ENCODE data around the gene GRIN2B. TPM values are rescaled to one million over a fixed set of nuclear protein-coding genes. Genes with fewer than 3 reads are reported as not detected.

Gene GRIN2B
- total RNA-seq, 1 donor from 2014 or later: 0.50 TPM

DNA sequence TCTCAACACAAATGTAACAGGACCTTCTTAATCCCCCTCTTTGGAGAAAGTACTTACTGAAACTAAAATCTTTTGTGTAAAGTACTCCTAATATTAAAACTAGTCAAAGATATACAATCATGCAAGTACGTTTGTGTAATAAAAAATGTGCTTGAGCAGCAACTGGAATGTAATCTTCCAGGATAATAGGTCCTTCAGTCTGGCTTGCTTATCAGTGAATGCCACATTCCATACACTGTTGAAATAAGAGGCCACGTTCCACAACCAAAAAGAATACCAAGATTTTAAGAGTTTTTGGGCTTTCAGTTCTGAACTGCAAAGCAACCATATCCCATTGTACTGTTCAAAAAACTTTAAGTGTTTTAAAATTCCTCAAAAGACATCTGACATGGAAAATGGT lies 26.2 kb upstream of the GRIN2B start:
- no peaks in the 10 kb centered on the region for H3K9me3 ChIP-seq
- intact Hi-C loops (cut with DNase I): no loop called here
- DNase-seq: no peak
- H3K4me1 ChIP-seq: no peaks in the 10 kb centered on the region
- TF ChIP-seq, protein P1, sequence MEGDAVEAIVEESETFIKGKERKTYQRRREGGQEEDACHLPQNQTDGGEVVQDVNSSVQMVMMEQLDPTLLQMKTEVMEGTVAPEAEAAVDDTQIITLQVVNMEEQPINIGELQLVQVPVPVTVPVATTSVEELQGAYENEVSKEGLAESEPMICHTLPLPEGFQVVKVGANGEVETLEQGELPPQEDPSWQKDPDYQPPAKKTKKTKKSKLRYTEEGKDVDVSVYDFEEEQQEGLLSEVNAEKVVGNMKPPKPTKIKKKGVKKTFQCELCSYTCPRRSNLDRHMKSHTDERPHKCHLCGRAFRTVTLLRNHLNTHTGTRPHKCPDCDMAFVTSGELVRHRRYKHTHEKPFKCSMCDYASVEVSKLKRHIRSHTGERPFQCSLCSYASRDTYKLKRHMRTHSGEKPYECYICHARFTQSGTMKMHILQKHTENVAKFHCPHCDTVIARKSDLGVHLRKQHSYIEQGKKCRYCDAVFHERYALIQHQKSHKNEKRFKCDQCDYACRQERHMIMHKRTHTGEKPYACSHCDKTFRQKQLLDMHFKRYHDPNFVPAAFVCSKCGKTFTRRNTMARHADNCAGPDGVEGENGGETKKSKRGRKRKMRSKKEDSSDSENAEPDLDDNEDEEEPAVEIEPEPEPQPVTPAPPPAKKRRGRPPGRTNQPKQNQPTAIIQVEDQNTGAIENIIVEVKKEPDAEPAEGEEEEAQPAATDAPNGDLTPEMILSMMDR (IDR thresholded peaks at IDR 0.05): no peak
- H3K27ac ChIP-seq: no peak overlapping the region
- no peaks in the 10 kb centered on the region for H3K36me3 ChIP-seq
- no peaks in the 10 kb centered on the region for H3K27me3 ChIP-seq (ENCODE audit: low read depth)
- no peak overlapping the region for H3K4me3 ChIP-seq
- peak; percentile 66 to 84 for ATAC-seq

DNA sequence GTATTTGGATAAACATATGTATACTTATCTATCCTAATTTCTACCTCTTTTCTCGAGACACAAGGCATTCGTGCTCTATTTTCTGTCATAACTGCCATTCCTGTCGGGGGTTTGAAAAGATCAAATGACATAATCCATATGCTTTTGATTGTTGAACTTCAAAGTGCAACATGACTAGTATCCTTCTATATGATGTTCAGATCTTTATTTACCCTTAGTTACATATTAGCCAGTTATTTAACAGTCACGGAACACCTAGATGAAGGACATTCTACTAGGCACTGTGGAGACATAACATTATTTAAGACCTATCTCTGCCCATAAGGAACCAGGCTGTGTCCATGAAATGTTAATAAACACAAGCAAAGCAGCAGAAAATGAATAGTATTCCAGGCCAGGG lies 11.2 kb upstream of the GRIN2B start:
- Histone ChIP-seq H3K36me3 (no peaks in the 10 kb centered on the region), H3K4me1 (no peaks in the 10 kb centered on the region), H3K27ac (no peak overlapping the region), H3K9me3 (no peaks in the 10 kb centered on the region), H3K4me3 (no peak overlapping the region), H3K27me3 (ENCODE audit: low read depth) (no peaks in the 10 kb centered on the region)
- ATAC-seq (no peak), DNase-seq (no peak)
- intact Hi-C loops (cut with DNase I): no loop called here
- TF ChIP-seq, protein P1 (IDR thresholded peaks at IDR 0.05): no peak

DNA sequence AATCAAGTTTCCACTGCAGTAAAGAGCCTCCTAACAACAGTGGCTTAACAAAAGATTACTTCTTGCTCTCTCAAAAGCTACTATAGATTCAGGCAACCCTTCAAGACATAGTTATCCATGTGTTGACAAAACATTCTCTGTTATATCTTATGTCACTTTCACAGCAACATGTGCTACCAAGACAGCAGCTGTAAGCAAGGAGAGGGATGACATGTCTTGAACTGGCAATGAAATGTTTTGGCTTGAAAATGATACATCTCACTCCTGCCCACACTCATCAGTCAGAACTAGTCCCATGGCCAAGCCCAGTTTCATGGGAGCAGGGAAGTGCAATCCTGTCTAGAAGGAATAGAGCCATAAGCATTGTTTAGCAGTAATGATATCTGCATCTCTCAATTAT lies 10.7 kb upstream of the GRIN2B start:
- Histone ChIP-seq H3K27me3 (ENCODE audit: low read depth) (no peaks in the 10 kb centered on the region), H3K27ac (no peak overlapping the region), H3K9me3 (no peaks in the 10 kb centered on the region), H3K4me1 (no peaks in the 10 kb centered on the region), H3K36me3 (no peaks in the 10 kb centered on the region), H3K4me3 (no peak overlapping the region)
- ATAC-seq (no peak), DNase-seq (no peak)
- TF ChIP-seq, protein P1 (IDR thresholded peaks at IDR 0.05): no peak
- intact Hi-C loops (cut with DNase I): no loop called here

DNA sequence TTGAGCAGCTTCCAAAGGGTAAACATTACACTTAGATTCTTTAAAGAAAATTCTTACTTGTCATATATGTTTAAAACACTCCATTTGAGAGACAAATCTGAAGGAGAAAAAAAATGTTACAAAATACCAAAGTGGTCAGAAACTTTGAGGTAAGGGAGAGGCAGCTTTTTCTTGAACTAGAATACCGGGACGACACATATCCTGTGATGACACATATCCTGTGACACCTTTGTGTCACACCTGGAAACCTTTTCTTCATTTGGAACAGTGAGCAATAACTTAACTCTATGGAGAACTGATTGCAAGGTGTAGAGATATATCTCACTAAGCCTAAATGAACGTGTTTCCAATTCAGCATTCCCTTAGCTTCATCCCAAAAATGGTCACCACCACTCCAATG lies 4.6 kb upstream of the GRIN2B start:
- H3K9me3 ChIP-seq: no peaks in the 10 kb centered on the region
- no peaks in the 10 kb centered on the region for H3K36me3 ChIP-seq
- H3K27ac ChIP-seq: no peak overlapping the region
- ATAC-seq (no peak), DNase-seq (no peak)
- no peaks in the 10 kb centered on the region for H3K4me1 ChIP-seq
- peaks cover 34% of the 10 kb centered on the region for H3K27me3 ChIP-seq (ENCODE audit: low read depth)
- no peak overlapping the region for H3K4me3 ChIP-seq
- TF ChIP-seq, protein P1 (IDR thresholded peaks at IDR 0.05): no peak
- intact Hi-C loops (cut with DNase I): no loop called here

DNA sequence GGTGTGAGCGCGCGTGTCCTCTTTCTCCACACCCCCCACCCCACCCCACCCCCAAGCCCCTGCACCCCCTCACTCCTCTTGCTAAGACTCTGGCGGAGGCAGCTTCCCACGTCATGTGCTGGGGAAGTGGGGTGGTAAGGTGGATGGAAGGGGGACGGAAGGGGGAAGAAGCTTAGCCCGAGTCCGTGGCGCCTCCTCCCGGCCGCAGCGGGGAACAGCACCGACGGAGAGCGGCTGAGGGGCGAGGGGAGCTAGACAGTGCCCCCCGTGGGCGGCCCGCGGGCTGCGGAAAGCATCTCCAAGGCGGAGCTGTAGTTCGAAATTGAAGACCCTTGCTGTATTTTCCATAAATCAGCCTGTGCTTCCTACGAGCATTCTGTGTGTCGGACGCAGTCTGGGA lies 588 bp upstream of the GRIN2B start:
- ATAC-seq (peak in 1 of 2 donors; percentile 29), DNase-seq (no peak)
- H3K4me3 ChIP-seq: peak overlapping the region; percentile 34
- H3K4me1 ChIP-seq: no peaks in the 10 kb centered on the region
- no peaks in the 10 kb centered on the region for H3K36me3 ChIP-seq
- peaks cover 54% of the 10 kb centered on the region for H3K27me3 ChIP-seq (ENCODE audit: low read depth)
- TF ChIP-seq, protein P1 (IDR thresholded peaks at IDR 0.05): peak; percentile 24
- no peak overlapping the region for H3K27ac ChIP-seq
- intact Hi-C loops (cut with DNase I): no loop called here
- no peaks in the 10 kb centered on the region for H3K9me3 ChIP-seq
